ENCODE measurements around the gene TIGAR.

TIGAR gene

DNA sequence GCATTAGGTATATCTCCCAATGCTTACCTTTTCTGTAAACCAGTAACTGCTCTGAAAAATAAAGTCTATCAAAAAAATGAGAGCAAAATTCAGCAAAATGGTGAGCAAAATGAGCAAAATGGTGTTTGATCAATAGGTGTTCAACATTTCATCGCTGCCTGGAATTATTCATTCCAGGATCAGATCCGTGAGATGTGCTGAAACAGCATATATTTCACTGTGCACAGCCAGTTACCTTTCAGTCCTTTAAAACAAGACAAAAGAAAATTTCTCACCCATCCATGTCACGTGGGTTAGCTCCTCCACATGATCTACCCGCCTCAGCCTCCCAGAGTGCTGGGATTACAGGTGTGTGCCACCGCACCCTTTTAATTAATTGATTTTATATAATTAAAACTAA is 66.6 kb downstream of the TIGAR start:
- TF ChIP-seq, protein P1, sequence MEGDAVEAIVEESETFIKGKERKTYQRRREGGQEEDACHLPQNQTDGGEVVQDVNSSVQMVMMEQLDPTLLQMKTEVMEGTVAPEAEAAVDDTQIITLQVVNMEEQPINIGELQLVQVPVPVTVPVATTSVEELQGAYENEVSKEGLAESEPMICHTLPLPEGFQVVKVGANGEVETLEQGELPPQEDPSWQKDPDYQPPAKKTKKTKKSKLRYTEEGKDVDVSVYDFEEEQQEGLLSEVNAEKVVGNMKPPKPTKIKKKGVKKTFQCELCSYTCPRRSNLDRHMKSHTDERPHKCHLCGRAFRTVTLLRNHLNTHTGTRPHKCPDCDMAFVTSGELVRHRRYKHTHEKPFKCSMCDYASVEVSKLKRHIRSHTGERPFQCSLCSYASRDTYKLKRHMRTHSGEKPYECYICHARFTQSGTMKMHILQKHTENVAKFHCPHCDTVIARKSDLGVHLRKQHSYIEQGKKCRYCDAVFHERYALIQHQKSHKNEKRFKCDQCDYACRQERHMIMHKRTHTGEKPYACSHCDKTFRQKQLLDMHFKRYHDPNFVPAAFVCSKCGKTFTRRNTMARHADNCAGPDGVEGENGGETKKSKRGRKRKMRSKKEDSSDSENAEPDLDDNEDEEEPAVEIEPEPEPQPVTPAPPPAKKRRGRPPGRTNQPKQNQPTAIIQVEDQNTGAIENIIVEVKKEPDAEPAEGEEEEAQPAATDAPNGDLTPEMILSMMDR (IDR thresholded peaks at IDR 0.05; ENCODE audit: insufficient read depth, low read length, poor library complexity, severe bottlenecking): no peak
- no peak overlapping the region for H3K4me3 ChIP-seq (replicated peaks; ENCODE audit: low read depth, low read length)
- H3K27me3 ChIP-seq (replicated peaks; ENCODE audit: control insufficient read depth, insufficient read depth, low read length): peaks cover 3% of the 10 kb centered on the region
- DNase-seq (ENCODE audit: extremely low read depth, insufficient read length): no peak
- no peaks in the 10 kb centered on the region for H3K36me3 ChIP-seq (ENCODE audit: control insufficient read depth, insufficient read depth, low read length)

DNA sequence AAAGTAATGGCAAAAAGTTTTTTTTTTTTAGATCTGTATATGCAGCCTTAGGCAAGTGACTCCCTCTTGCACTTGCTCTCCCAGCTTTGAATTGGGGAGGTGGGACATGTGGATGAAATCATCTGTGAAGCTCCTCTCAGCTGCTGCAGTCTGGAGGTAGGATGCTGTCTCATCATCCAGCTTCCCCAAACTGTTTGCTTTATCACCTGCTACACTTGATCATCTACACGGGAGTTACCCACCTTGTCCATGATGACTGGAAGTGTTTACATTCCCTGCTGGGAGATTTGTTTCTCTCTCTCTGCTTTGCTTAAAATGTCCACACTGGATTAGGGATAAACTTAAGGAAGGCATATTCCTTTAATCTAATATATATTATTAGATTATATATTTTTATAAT is 67.0 kb downstream of the TIGAR start:
- H3K27me3 ChIP-seq (replicated peaks; ENCODE audit: control insufficient read depth, insufficient read depth, low read length): peaks cover 3% of the 10 kb centered on the region
- no peak overlapping the region for H3K4me3 ChIP-seq (replicated peaks; ENCODE audit: low read depth, low read length)
- TF ChIP-seq, protein P1 (IDR thresholded peaks at IDR 0.05; ENCODE audit: insufficient read depth, low read length, poor library complexity, severe bottlenecking): no peak
- no peaks in the 10 kb centered on the region for H3K36me3 ChIP-seq (ENCODE audit: control insufficient read depth, insufficient read depth, low read length)
- no peak for DNase-seq (ENCODE audit: extremely low read depth, insufficient read length)

DNA sequence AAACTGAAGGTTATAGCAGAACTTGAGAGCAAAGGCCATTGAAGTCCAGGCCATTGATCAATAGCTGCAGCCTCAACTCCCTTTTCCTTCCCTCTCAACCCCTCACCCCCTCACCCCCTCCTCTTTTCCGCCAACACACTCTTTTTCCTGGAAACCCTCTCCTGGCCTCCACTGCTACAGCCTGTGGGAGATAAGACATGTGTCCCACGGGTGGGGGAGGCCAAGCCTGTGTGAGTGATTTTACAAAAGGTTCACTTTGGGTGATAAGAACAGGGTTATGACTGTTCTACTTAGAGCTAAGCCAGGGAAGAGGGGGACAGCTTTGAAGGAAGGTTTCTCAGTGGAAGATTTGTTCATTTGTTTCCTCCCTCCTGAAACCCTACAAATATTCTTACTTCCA is 67.6 kb downstream of the TIGAR start:
- peaks cover 3% of the 10 kb centered on the region for H3K27me3 ChIP-seq (replicated peaks; ENCODE audit: control insufficient read depth, insufficient read depth, low read length)
- no peak for DNase-seq (ENCODE audit: extremely low read depth, insufficient read length)
- H3K36me3 ChIP-seq (ENCODE audit: control insufficient read depth, insufficient read depth, low read length): no peaks in the 10 kb centered on the region
- no peak overlapping the region for H3K4me3 ChIP-seq (replicated peaks; ENCODE audit: low read depth, low read length)
- TF ChIP-seq, protein P1 (IDR thresholded peaks at IDR 0.05; ENCODE audit: insufficient read depth, low read length, poor library complexity, severe bottlenecking): no peak

DNA sequence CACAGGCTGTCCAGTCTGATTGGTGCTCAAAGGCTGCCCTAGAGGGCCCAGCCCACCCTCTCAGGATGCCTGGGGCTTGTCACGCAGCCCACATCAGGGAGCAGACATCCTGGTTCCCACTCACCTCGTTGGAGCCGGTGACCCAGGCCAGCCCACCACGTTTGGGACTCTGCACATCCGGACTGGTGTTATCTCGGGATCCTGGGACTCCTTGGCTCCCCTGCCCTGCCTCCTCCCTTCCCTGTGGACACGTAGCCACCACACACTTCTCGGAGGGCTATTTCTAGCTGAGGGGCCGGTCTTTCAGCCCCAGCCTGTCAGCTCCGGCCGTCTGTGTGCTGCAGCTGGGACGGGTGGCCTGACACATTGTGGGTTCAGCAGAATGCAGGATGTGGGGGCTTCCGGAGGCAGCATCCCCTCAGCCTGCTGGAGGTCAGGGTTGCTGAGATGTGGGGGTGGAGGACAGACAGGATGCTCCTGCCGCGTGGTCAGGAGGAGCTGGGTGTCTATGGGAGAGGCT is 71.3 kb downstream of the TIGAR start:
- Histone ChIP-seq H3K36me3 (ENCODE audit: control insufficient read depth, insufficient read depth, low read length) (no peaks in the 10 kb centered on the region), H3K27me3 (replicated peaks; ENCODE audit: control insufficient read depth, insufficient read depth, low read length) (peaks cover 3% of the 10 kb centered on the region), H3K4me3 (replicated peaks; ENCODE audit: low read depth, low read length) (no peak overlapping the region)
- no peak for DNase-seq (ENCODE audit: extremely low read depth, insufficient read length)
- TF ChIP-seq, protein P1 (IDR thresholded peaks at IDR 0.05; ENCODE audit: insufficient read depth, low read length, poor library complexity, severe bottlenecking): no peak

DNA sequence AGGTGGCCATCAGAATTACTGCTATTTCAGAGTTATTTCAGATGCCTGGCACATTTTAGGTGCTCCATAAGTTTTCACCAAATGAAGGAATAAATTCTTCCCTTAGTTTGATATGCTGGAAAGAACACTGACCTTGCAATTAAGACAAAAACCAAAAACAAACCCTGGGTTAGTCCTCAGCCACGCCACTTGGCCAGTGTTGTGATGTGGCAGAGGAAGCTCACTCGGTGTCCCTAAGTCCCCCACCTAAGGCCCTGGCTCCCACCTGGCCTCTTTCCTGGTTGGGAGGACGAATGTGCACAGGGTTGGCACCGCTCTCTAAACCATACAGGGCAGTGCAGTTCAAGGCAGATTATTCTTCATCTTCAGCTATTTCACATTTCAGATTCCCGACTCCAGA is 72.2 kb downstream of the TIGAR start:
- TF ChIP-seq, protein P1 (IDR thresholded peaks at IDR 0.05; ENCODE audit: insufficient read depth, low read length, poor library complexity, severe bottlenecking): no peak
- peaks cover 3% of the 10 kb centered on the region for H3K27me3 ChIP-seq (replicated peaks; ENCODE audit: control insufficient read depth, insufficient read depth, low read length)

DNA sequence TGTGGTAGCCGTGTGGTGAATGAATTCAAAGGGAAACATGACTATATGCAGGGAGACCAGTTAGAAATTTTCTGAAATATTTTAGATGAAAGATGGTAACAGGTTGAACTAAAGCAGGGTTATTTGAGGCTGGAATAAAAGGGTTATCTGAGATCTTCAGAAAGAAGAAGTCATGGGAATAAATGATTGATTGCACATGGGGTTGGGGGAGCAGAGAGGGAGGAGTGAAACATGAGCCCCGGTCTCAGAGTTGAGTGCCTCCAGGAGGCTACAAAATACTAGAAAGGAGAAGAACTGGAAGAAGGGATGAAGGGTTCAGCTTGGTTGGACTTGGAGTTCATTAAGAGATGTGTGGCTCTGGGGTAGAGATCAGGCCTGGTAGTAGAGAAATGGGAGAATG is 74.8 kb downstream of the TIGAR start:
- no peak overlapping the region for H3K4me3 ChIP-seq (replicated peaks; ENCODE audit: low read depth, low read length)
- no peaks in the 10 kb centered on the region for H3K36me3 ChIP-seq (ENCODE audit: control insufficient read depth, insufficient read depth, low read length)
- no peak for DNase-seq (ENCODE audit: extremely low read depth, insufficient read length)
- TF ChIP-seq, protein P1 (IDR thresholded peaks at IDR 0.05; ENCODE audit: insufficient read depth, low read length, poor library complexity, severe bottlenecking): no peak
- no peaks in the 10 kb centered on the region; the same call in 1 of the 2 replicates for H3K27me3 ChIP-seq (replicated peaks; ENCODE audit: control insufficient read depth, insufficient read depth, low read length)

More for the DNA sequence above, 72.2 kb downstream of the TIGAR start:
- Histone ChIP-seq H3K36me3 (ENCODE audit: control insufficient read depth, insufficient read depth, low read length) (no peaks in the 10 kb centered on the region), H3K4me3 (replicated peaks; ENCODE audit: low read depth, low read length) (no peak overlapping the region)
- no peak for DNase-seq (ENCODE audit: extremely low read depth, insufficient read length)
